Erythroblast (primary cell): ENCODE measurements around the gene CHST8.

ENCODE experiments used
- GATA1 ChIP-seq: IDR thresholded peaks from 2 replicates; pipeline ENCODE4 v1.6.1; 2011; ENCODE audit warnings: low read depth, mild to moderate bottlenecking, control low read depth, low read length, moderate library complexity
- POLR2A ChIP-seq: IDR thresholded peaks from 2 replicates; pipeline ENCODE4 v1.6.1; 2011; ENCODE audit warnings: mild to moderate bottlenecking, low read length

DNA sequence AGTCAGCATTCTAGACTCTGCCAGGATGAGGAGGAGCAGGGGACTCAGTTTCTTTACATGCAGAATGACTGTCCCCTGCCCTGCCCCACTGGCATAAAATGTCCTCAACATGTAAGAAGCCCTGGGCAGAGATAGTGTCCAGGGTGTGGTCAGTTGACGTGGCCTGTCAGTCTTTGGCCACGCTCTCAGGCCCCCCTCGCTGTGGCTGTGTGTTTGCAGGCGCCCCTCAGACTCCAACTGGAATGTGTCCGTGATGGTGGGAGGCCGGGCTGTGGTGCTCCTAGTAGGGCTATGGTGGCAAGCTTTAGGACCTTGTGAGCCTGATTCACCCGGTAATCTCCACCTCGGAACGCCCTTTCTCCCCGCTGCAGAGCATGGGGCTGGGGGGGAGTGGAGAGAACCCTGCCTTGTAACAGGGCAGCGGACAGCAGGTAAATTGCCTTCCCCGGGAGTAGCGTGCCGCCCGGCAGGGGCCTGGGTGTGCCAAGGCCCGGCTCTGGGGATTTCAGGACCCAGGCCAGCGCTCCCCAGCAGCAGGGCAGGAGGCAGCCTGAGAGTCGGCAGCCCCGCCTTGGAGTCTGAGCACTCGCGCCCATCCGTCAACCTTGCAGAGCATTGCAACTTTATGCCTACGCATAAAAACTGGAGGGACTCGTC lies 62.3 kb downstream of the CHST8 start:
- TF ChIP-seq POLR2A, result no peak
- TF ChIP-seq GATA1, result no peak
